ENCODE results near the gene TCTN2.

DNA sequence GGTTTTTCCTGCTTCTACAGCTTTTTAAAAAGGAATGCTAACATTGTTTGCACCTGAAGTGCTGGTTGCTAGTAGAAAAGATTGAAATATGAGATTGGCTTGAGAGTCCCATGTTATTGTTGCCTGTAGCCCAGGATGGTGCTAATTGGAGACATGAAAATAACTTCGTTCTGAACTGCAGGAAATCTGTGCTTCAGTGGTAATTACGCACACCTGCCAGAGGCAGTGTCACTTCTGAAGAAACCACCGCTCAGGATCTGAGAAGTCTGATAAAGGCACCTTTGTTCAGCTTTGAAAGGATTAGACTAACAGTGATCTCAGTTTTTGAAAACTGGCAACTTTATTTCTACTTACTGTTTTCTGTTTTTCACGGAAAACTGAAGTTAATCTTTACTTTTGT lies 25.7 kb downstream of the TCTN2 start:
- TF ChIP-seq, protein P1, sequence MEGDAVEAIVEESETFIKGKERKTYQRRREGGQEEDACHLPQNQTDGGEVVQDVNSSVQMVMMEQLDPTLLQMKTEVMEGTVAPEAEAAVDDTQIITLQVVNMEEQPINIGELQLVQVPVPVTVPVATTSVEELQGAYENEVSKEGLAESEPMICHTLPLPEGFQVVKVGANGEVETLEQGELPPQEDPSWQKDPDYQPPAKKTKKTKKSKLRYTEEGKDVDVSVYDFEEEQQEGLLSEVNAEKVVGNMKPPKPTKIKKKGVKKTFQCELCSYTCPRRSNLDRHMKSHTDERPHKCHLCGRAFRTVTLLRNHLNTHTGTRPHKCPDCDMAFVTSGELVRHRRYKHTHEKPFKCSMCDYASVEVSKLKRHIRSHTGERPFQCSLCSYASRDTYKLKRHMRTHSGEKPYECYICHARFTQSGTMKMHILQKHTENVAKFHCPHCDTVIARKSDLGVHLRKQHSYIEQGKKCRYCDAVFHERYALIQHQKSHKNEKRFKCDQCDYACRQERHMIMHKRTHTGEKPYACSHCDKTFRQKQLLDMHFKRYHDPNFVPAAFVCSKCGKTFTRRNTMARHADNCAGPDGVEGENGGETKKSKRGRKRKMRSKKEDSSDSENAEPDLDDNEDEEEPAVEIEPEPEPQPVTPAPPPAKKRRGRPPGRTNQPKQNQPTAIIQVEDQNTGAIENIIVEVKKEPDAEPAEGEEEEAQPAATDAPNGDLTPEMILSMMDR (IDR thresholded peaks at IDR 0.05; ENCODE audit: control extremely low read depth in 1 of 3, insufficient read depth in 1 of 3, low read depth in 1 of 3, low read length in 3 of 3): no peak
- TF ChIP-seq, protein P2, sequence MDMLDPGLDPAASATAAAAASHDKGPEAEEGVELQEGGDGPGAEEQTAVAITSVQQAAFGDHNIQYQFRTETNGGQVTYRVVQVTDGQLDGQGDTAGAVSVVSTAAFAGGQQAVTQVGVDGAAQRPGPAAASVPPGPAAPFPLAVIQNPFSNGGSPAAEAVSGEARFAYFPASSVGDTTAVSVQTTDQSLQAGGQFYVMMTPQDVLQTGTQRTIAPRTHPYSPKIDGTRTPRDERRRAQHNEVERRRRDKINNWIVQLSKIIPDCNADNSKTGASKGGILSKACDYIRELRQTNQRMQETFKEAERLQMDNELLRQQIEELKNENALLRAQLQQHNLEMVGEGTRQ (IDR thresholded peaks at IDR 0.05; ENCODE audit: low read length): no peak
- TF ChIP-seq EP300 (IDR thresholded peaks at IDR 0.05; ENCODE audit: borderline replicate concordance in 1 of 2, low read depth in 2 of 2, low read length in 2 of 2) (no peak), YY1 (IDR thresholded peaks at IDR 0.05; ENCODE audit: low read depth, low read length) (no peak), BCL11A (IDR thresholded peaks at IDR 0.05; ENCODE audit: low read depth in 2 of 2, low read length in 2 of 2) (no peak), TEAD4 (IDR thresholded peaks at IDR 0.05; ENCODE audit: low read depth, low read length) (no peak), EGR1 (IDR thresholded peaks at IDR 0.05; ENCODE audit: borderline replicate concordance, low read depth, low read length) (no peak), NRF1 (IDR thresholded peaks at IDR 0.05; ENCODE audit: low read depth, low read length) (no peak), SP1 (IDR thresholded peaks at IDR 0.05; ENCODE audit: low read depth, low read length) (no peak), MAFK (IDR thresholded peaks at IDR 0.05; ENCODE audit: low read depth, low read length) (no peak), POLR2A (IDR thresholded peaks at IDR 0.05; ENCODE audit: control extremely low read depth in 1 of 2, low read depth in 2 of 2, low read length in 2 of 2) (no peak)
- TF ChIP-seq, protein P3, sequence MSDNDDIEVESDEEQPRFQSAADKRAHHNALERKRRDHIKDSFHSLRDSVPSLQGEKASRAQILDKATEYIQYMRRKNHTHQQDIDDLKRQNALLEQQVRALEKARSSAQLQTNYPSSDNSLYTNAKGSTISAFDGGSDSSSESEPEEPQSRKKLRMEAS (IDR thresholded peaks at IDR 0.05): no peak

Measured in H1 (cell line).